ENCODE data around the gene PKP4.

The PKP4 gene

DNA sequence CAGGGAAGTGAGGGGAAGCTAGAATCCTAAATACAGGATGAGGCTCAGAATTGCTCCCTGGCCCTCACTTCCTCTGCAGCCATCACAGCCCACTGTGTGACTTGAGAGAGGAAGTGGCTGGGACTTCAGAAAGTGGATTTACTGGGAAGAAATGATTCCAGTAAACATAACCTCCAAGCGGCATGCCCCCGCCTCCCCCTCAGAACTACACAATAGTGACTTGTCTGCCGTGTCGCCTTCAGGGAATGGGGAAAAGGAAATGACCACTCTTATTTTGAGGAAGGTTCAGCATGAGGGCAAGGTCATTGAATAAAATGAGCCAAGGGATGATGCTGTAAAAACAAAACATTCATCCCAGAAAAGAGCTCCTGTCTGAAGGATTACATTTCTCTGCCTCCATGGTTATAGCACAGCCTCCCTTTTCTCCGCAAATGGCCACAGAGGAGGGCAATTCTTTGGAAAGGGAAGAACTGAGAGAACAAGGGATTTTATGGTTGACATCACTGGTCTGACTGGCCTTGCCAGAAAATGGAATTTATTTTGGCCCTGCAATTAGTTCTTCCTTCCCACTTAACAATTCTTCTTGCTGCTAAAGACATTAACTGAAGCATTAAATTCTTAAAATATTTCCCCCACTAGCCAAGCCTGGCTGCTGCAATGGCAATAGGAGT is 259.5 kb downstream of the PKP4 start:
- TF ChIP-seq CTBP1 (IDR thresholded peaks at IDR 0.05; ENCODE audit: borderline replicate concordance) (no peak), HDGF (IDR thresholded peaks at IDR 0.05; ENCODE audit: borderline replicate concordance) (no peak), NFRKB (IDR thresholded peaks at IDR 0.05) (no peak), FOXK2 (IDR thresholded peaks at IDR 0.05) (no peak), ARNT (IDR thresholded peaks at IDR 0.05) (no peak), ZNF384 (IDR thresholded peaks at IDR 0.05) (no peak), SP1 (IDR thresholded peaks at IDR 0.05) (no peak), PKNOX1 (IDR thresholded peaks at IDR 0.05) (no peak), TARDBP (IDR thresholded peaks at IDR 0.05) (no peak), FOXA1 (IDR thresholded peaks at IDR 0.05) (no peak), L3MBTL2 (conservative IDR thresholded peaks at IDR 0.05) (no peak)
- POLR2A ChIA-PET, result no interaction called here
- CTCF ChIA-PET, result no interaction called here
- no peak for DNase-seq (ENCODE audit: extremely low spot score)

DNA sequence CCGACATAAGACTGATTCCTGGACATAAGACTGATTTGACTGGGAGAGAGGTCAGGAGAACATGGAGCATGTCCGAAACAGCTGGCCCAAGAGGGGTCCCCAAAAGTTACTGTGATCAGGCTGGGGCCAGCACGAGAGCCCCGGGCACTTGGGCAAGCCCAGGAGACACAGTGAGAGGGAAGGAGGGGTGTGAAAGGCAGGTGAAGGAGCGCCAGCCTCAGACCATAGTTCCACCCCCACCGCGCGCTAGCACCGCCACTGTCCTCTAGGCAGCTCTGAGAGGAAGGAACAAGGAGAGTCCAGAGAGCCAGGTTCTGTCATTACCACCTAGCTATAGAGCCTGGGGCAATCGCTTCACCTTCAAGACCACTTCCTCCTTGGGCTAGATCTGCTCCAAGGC is 260.2 kb downstream of the PKP4 start:
- no peak for DNase-seq (ENCODE audit: extremely low spot score)
- ChIA-PET POLR2A (no interaction called here), CTCF (no interaction called here)
- TF ChIP-seq BHLHE40 (IDR thresholded peaks at IDR 0.05; ENCODE audit: borderline replicate concordance), result no peak
- TF ChIP-seq FOXA1 (IDR thresholded peaks at IDR 0.05), result no peak
- TF ChIP-seq LEF1 (IDR thresholded peaks at IDR 0.05; ENCODE audit: borderline replicate concordance), result no peak
- no peak for TF ChIP-seq L3MBTL2 (conservative IDR thresholded peaks at IDR 0.05)
- TF ChIP-seq HDGF (IDR thresholded peaks at IDR 0.05; ENCODE audit: borderline replicate concordance), result no peak
- no peak for TF ChIP-seq SUZ12 (IDR thresholded peaks at IDR 0.05)
- TF ChIP-seq ZNF384 (IDR thresholded peaks at IDR 0.05), result no peak
- TF ChIP-seq CTBP1 (IDR thresholded peaks at IDR 0.05; ENCODE audit: borderline replicate concordance), result no peak
- TF ChIP-seq NFRKB (IDR thresholded peaks at IDR 0.05), result no peak
- no peak for TF ChIP-seq SP1 (IDR thresholded peaks at IDR 0.05)
- TF ChIP-seq ARNT (IDR thresholded peaks at IDR 0.05), result no peak
- no peak for TF ChIP-seq ELF4 (IDR thresholded peaks at IDR 0.05)
- no peak for TF ChIP-seq TARDBP (IDR thresholded peaks at IDR 0.05)
- no peak for TF ChIP-seq FOXM1 (IDR thresholded peaks at IDR 0.05; ENCODE audit: borderline replicate concordance)
- TF ChIP-seq FOXK2 (IDR thresholded peaks at IDR 0.05), result no peak

- POLR2A ChIA-PET, result no interaction called here
- TF ChIP-seq SP1 (IDR thresholded peaks at IDR 0.05), result no peak
- TF ChIP-seq CTBP1 (IDR thresholded peaks at IDR 0.05; ENCODE audit: borderline replicate concordance), result no peak
- no peak for TF ChIP-seq ELF4 (IDR thresholded peaks at IDR 0.05)
- no peak for TF ChIP-seq LEF1 (IDR thresholded peaks at IDR 0.05; ENCODE audit: borderline replicate concordance)
- TF ChIP-seq FOXM1 (IDR thresholded peaks at IDR 0.05; ENCODE audit: borderline replicate concordance), result no peak
- no peak for TF ChIP-seq TARDBP (IDR thresholded peaks at IDR 0.05)
- TF ChIP-seq FOXA1 (IDR thresholded peaks at IDR 0.05), result no peak
- no peak for TF ChIP-seq ARNT (IDR thresholded peaks at IDR 0.05)
- no peak for TF ChIP-seq ZNF384 (IDR thresholded peaks at IDR 0.05)
- TF ChIP-seq FOXK2 (IDR thresholded peaks at IDR 0.05), result no peak
- no peak for TF ChIP-seq NFRKB (IDR thresholded peaks at IDR 0.05)
- no peak for TF ChIP-seq SUZ12 (IDR thresholded peaks at IDR 0.05)
- CTCF ChIA-PET, result interaction anchor here (0.7 kb wide), 1 partner anchor 12 kb away, joined by 3 read pairs; no protein-coding TSS in a partner anchor
- DNase-seq (ENCODE audit: extremely low spot score), result no peak
These were observed 260.8 kb downstream of the PKP4 start for GRCh38 chr2:158717366-158718195.

GRCh38 chr2:158718196-158718585 is 261.4 kb downstream of the PKP4 start:
- no peak for DNase-seq (ENCODE audit: extremely low spot score)
- POLR2A ChIA-PET, result no interaction called here
- CTCF ChIA-PET, result interaction anchor here (0.7 kb wide), 1 partner anchor 11 kb away, joined by 3 read pairs; no protein-coding TSS in a partner anchor
- no peak for TF ChIP-seq TARDBP (IDR thresholded peaks at IDR 0.05)

GRCh38 chr2:158718851-158719250 is 262.1 kb downstream of the PKP4 start:
- ChIA-PET CTCF (no interaction called here), POLR2A (no interaction called here)
- TF ChIP-seq NFRKB (IDR thresholded peaks at IDR 0.05) (no peak), FOXA1 (IDR thresholded peaks at IDR 0.05) (no peak), FOXK2 (IDR thresholded peaks at IDR 0.05) (no peak), L3MBTL2 (conservative IDR thresholded peaks at IDR 0.05) (no peak), LEF1 (IDR thresholded peaks at IDR 0.05; ENCODE audit: borderline replicate concordance) (no peak), ELF4 (IDR thresholded peaks at IDR 0.05) (no peak), BHLHE40 (IDR thresholded peaks at IDR 0.05; ENCODE audit: borderline replicate concordance) (no peak), HDGF (IDR thresholded peaks at IDR 0.05; ENCODE audit: borderline replicate concordance) (no peak), SUZ12 (IDR thresholded peaks at IDR 0.05) (no peak), SP1 (IDR thresholded peaks at IDR 0.05) (no peak), PKNOX1 (IDR thresholded peaks at IDR 0.05) (no peak)
- no peak for DNase-seq (ENCODE audit: extremely low spot score)

DNA sequence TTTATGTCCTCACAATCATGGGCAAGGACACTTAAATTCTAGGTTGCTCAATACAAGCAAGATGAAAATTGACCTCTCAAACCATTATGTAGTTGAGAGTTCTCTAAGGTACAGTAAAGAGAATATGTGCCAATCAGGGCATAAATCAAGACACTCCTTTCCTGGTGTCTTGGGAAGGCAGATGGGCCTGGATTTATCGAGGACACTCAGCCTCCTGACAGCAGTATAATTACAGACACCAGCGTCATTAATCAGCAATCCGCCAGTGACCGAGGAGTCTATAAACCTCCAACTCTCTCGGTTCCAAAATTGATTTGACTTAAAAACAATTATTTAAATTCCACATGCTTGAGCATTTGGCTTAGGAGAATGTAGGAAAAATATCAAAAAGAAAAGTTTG is 262.7 kb downstream of the PKP4 start:
- POLR2A ChIA-PET, result no interaction called here
- CTCF ChIA-PET, result no interaction called here
- no peak for DNase-seq (ENCODE audit: extremely low spot score)
- TF ChIP-seq NFRKB (IDR thresholded peaks at IDR 0.05) (no peak), TARDBP (IDR thresholded peaks at IDR 0.05) (no peak), CTBP1 (IDR thresholded peaks at IDR 0.05; ENCODE audit: borderline replicate concordance) (no peak), PKNOX1 (IDR thresholded peaks at IDR 0.05) (no peak), BHLHE40 (IDR thresholded peaks at IDR 0.05; ENCODE audit: borderline replicate concordance) (no peak), SP1 (IDR thresholded peaks at IDR 0.05) (no peak), FOXM1 (IDR thresholded peaks at IDR 0.05; ENCODE audit: borderline replicate concordance) (no peak), SUZ12 (IDR thresholded peaks at IDR 0.05) (no peak), ELF4 (IDR thresholded peaks at IDR 0.05) (no peak), FOXK2 (IDR thresholded peaks at IDR 0.05) (no peak)
